ENCODE results near the gene ATP6V1B1. TPM values are rescaled to one million over a fixed set of nuclear protein-coding genes. Genes with fewer than 3 reads are reported as not detected.

The ATP6V1B1 gene
- total RNA-seq, 2 experiments from 2014 or later, result not detected

- no peaks in the 10 kb centered on the region for H3K36me3 ChIP-seq (ENCODE audit: insufficient read depth, low read length)
- DNase-seq (no peak), ATAC-seq (ENCODE audit: poor library complexity) (no peak)
- intact Hi-C loops (cut with DNase I, micrococcal nuclease), result no loop called here
- peaks cover 26% of the 10 kb centered on the region for H3K4me1 Mint-ChIP-seq (ENCODE audit: low read depth)
- CTCF ChIA-PET, result no interaction called here
- H3K4me1 ChIP-seq (ENCODE audit: insufficient read depth, low read length), result peaks cover 28% of the 10 kb centered on the region
- H3K9me3 Mint-ChIP-seq, result no peaks in the 10 kb centered on the region
- no peak overlapping the region for H3K4me3 Mint-ChIP-seq
- H3K4me3 ChIP-seq (ENCODE audit: low read length), result no peak overlapping the region
- no peak for TF ChIP-seq CTCF (IDR thresholded peaks at IDR 0.05)
- H3K27me3 Mint-ChIP-seq, result no peaks in the 10 kb centered on the region
- POLR2A ChIA-PET, result no interaction called here
- H3K27ac ChIP-seq (ENCODE audit: low read depth in 1 of 2, low read length in 2 of 2), result no peak overlapping the region
- peak overlapping the region; percentile 30 for H3K27ac Mint-ChIP-seq
- no peaks in the 10 kb centered on the region for H3K36me3 Mint-ChIP-seq (ENCODE audit: low read depth)
- no peaks in the 10 kb centered on the region for H3K27me3 ChIP-seq (ENCODE audit: control insufficient read depth in 1 of 2, insufficient read depth in 2 of 2, low read length in 2 of 2)
- no peaks in the 10 kb centered on the region for H3K9me3 ChIP-seq (ENCODE audit: control insufficient read depth in 1 of 2, insufficient read depth in 1 of 2, low read length in 2 of 2)
These were observed 43.9 kb downstream of the ATP6V1B1 start for GRCh38 chr2:70979626-70980025.

GRCh38 chr2:70981421-70981820 lies 45.7 kb downstream of the ATP6V1B1 start:
- no peaks in the 10 kb centered on the region for H3K27me3 Mint-ChIP-seq
- H3K9me3 Mint-ChIP-seq, result no peaks in the 10 kb centered on the region
- ChIA-PET CTCF (interaction anchor here (1.4 kb wide), 1 partner anchor 16 kb away, joined by 6 read pairs; no protein-coding TSS in a partner anchor), POLR2A (no interaction called here)
- H3K27ac ChIP-seq (ENCODE audit: low read depth in 1 of 2, low read length in 2 of 2), result no peak overlapping the region
- H3K4me1 Mint-ChIP-seq (ENCODE audit: low read depth), result peaks cover 37% of the 10 kb centered on the region
- no peaks in the 10 kb centered on the region for H3K9me3 ChIP-seq (ENCODE audit: control insufficient read depth in 1 of 2, insufficient read depth in 1 of 2, low read length in 2 of 2)
- no peak overlapping the region for H3K4me3 ChIP-seq (ENCODE audit: low read length)
- peaks cover 8% of the 10 kb centered on the region for H3K36me3 Mint-ChIP-seq (ENCODE audit: low read depth)
- intact Hi-C loops (cut with DNase I, micrococcal nuclease), result no loop called here
- H3K27ac Mint-ChIP-seq, result no peak overlapping the region
- ATAC-seq (ENCODE audit: poor library complexity) (no peak), DNase-seq (no peak)
- H3K4me1 ChIP-seq (ENCODE audit: insufficient read depth, low read length), result peaks cover 36% of the 10 kb centered on the region
- no peaks in the 10 kb centered on the region for H3K27me3 ChIP-seq (ENCODE audit: control insufficient read depth in 1 of 2, insufficient read depth in 2 of 2, low read length in 2 of 2)
- H3K4me3 Mint-ChIP-seq, result no peak overlapping the region
- peaks cover 9% of the 10 kb centered on the region for H3K36me3 ChIP-seq (ENCODE audit: insufficient read depth, low read length)
- TF ChIP-seq CTCF (IDR thresholded peaks at IDR 0.05), result no peak

- Mint-ChIP-seq H3K9me3 (no peaks in the 10 kb centered on the region), H3K27ac (no peak overlapping the region)
These were observed 46.4 kb downstream of the ATP6V1B1 start for GRCh38 chr2:70981866-70982810.

More at GRCh38 chr2:70981866-70982810, 46.4 kb downstream of the ATP6V1B1 start:
- ATAC-seq (ENCODE audit: poor library complexity) (no peak), DNase-seq (no peak)
- Mint-ChIP-seq H3K27me3 (no peaks in the 10 kb centered on the region), H3K36me3 (ENCODE audit: low read depth) (peaks cover 14% of the 10 kb centered on the region), H3K4me1 (ENCODE audit: low read depth) (peaks cover 29% of the 10 kb centered on the region), H3K4me3 (no peak overlapping the region)
- Histone ChIP-seq H3K4me1 (ENCODE audit: insufficient read depth, low read length) (peaks cover 33% of the 10 kb centered on the region), H3K9me3 (ENCODE audit: control insufficient read depth in 1 of 2, insufficient read depth in 1 of 2, low read length in 2 of 2) (no peaks in the 10 kb centered on the region), H3K4me3 (ENCODE audit: low read length) (no peak overlapping the region), H3K36me3 (ENCODE audit: insufficient read depth, low read length) (peaks cover 16% of the 10 kb centered on the region), H3K27me3 (ENCODE audit: control insufficient read depth in 1 of 2, insufficient read depth in 2 of 2, low read length in 2 of 2) (no peaks in the 10 kb centered on the region), H3K27ac (ENCODE audit: low read depth in 1 of 2, low read length in 2 of 2) (no peak overlapping the region)
- CTCF ChIA-PET, result no interaction called here
- POLR2A ChIA-PET, result no interaction called here
- TF ChIP-seq CTCF (IDR thresholded peaks at IDR 0.05), result no peak
- intact Hi-C loops (cut with DNase I, micrococcal nuclease), result no loop called here

Measured in CD4-positive, alpha-beta T cell (primary cell).